GM18951 (cell line): ENCODE results near the gene GRM8.

Experiments
- POLR2A ChIP-seq: IDR thresholded peaks from 4 replicates; pipeline ENCODE4 v1.6.1; 2011; ENCODE audit warnings: mild to moderate bottlenecking; ENCODE audit not compliant: insufficient read length, insufficient read depth; ENCODE audit errors: extremely low read depth
- in situ Hi-C: fragments of 300-500 bp; cut with MboI; formaldehyde crosslinking; loops from one replicate; pipeline ENCODE4 v1.12.0; 2022; ENCODE audit warnings: low sequenced_read_pairs, mixed read lengths, inconsistent platforms; ENCODE audit not compliant: unreplicated experiment

GRM8 gene

DNA sequence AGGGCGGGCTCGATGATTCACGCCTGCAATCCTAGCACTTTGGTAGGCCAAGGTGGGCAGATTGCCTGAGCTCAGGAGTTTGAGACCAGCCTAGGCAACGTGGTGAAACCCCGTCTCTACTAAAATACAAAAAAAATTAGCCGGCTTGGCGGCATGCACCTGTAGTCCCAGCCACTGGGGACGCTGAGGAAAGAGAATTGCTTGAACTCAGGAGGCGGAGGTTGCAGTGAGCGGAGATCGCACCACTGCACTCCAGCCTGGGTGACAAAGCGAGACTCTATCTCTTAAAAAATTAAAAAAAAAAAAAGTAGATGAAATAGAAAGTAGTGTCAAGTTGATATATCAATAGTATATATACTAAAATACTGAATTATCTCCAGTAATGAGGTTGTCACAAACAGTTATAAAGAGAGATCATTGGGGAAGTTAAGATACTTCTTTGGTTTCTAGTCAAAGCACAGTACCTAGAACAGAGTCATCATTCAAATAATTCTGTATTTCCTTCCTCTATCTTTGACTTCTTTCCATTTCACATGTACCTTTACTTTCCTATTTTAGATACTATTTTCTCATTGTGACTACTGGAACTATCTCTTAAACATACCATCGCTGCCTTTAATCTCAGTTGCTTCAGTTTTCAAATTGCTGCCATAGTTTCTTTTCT is 491.7 kb downstream of the GRM8 start:
- in situ Hi-C loops = no loop called here
- TF ChIP-seq POLR2A = no peak

DNA sequence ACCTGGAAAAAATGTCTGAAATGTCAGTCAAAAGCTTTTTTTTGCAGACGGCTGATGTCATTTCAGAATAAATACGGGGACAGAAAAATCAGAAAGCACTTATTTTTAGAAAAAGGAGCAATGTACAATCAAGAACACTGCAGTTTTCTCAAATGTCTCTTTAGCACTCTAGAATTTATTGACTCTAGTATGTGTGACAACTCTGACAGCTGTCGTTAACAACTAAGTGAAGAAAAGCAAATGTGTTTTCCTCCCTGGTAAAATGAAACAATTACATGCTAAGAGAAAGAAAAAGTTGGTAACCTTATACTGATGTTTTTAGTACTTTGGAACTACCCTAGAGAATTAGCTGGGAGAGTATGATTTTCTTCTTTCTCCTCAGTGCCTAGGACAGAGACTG is 497.4 kb downstream of the GRM8 start:
- in situ Hi-C loops = no loop called here
- no peak for TF ChIP-seq POLR2A

DNA sequence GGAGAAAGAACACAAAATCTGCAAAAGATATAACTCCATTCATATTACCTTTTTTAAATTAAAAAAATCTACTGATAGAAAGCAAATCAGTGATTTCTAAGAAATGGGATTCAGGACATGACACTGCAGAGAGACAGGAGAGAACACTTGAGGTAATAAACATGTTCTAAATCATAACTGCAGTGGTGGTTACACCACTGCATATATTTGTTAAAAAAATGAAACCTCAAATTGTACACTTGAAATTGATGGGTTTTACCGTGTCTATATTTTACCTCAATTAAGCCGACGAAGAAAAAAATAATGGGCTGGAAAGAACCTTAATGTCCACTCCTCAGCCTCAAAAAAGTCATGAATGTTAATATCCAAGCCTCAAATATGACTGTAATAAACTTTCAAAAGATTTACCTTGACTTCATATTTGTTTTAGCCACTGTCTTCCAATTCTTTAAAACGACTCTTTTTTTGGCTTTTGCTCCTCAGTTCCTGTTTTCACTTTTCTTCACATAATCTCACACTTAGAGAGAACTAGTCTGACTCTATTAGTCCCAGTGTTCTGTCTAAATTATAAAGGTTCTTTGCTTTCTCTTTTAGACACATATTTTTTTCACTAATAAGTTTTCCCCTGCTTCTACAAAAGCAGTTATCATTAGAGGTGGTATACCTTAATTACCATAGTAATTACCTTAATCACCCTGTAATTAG is 502.4 kb downstream of the GRM8 start:
- TF ChIP-seq POLR2A = no peak
- in situ Hi-C loops = no loop called here

DNA sequence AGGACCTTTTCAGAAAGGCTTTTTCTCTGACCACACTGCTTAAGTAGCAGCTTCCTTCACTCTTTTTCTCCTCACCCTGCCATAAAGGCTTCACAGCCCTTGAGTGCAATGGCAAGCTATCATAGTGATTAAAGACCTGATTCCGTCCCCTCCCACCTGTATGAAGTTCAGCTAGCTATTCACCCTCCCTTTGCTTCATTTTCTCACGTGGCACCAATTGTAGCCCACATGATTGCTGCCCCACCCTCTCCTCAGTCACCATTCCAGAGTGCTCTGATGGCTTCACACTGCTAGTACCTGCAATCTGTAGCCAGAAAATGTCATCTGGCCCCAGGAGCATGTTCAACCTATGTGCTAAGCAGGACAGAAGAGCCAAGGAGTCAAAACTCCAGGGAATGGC is 523.8 kb downstream of the GRM8 start:
- TF ChIP-seq POLR2A = no peak
- in situ Hi-C loops = no loop called here

DNA sequence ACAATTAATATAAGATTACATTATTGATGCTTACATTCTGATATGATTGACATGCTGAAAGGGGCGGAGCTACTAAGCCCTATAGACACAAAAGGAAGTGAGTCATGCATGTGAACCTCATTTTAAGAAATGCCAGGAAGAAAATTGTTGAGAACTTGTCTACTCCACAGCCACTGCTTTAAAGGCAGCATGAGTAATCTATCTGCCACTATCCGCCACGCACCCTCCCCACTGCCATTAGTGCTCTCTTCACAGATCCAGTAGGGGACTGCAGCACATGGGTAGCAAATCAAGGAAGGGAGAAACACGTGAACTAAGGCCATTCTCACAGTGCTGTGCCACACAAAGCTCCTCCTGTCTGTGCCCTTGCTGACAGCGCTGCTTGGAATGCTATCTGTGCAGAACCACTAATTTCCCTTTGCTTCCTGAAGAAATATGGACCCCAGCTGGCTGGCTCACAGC is 524.8 kb downstream of the GRM8 start:
- in situ Hi-C loops = no loop called here
- no peak for TF ChIP-seq POLR2A

DNA sequence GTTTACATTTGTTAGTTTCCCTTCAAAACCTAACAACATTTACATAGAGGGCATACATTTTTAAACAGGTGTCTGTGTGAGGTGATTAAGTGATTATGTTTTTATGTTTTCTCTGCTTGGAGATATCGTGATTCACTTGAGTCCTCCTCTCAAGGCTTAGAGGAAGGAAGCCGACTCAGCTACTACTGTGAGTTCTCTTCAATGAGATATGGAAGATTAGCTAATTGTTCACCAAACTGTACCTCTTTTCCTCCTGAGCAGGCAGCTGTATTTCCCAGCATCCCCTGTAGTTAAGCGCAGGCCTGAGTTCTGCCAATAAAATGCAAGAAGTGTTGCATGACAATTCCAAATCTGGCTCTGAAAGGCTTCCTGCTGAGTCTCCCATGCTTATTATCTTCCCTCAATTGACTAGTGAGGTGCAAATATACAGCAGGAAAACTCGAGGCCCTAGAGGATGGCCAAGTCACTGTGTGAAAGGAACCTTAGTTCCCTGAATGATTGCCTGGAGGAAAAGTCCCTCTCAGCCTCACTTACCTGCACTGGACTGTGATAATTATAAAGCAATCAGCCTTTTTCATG is 528.7 kb downstream of the GRM8 start:
- no peak for TF ChIP-seq POLR2A
- in situ Hi-C loops = no loop called here

DNA sequence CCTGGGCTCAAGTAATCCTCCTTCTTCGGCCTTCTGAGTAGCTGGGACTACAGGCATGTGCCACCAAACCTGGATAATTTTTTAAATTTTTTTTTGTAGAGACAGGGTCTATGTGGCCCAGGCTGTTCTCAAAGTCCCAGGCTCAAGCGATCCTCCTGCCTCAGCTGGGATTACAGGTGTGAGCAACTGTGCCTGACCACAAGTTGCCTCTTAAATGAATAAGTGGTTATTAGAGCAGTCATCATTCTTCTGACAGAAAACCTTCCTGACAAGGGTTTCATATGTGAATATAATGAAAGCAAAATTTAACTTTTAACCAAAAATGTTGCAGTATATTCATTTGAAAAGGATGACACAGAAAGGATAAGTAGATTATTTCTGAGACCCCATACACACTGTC is 532.5 kb downstream of the GRM8 start:
- in situ Hi-C loops = no loop called here
- no peak for TF ChIP-seq POLR2A

DNA sequence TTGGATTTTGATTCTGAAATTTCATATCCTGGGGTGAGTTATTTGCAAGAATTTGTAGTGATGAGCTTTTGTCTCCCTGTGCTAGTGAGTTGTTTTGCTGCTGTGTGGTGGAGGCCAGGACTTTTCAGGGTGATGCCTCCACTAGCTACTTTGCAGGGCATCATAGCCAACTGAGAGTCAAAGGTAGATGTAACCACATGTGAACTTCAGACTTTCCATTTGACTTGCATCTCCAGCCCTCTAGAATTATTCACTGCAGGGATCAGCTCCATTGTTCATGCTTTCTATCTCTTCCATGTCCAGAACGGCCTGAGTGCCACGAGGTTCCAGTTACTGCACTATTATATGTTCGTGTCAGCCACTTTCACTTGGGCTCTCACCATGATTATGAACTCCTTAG is 534.3 kb downstream of the GRM8 start:
- in situ Hi-C loops = no loop called here
- TF ChIP-seq POLR2A = no peak

DNA sequence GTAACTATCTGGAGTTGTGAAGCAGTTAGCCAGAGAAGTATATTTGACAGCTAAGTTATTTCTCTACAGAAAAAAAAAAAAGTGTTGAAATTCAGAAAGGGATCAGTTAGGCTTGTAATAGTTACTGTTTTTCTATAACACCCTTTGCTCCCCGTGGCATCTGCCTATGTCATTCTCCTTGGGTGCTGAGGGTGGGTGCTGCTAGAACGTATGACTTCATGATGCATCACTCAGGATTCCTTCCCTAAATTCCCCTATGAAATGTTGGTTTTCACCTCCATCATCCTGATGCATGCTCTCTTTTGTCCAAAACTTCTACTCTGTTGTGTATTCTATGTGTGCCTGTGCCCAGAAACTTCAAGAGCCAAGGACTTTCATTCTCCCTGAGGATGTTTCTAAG is 536.4 kb downstream of the GRM8 start:
- TF ChIP-seq POLR2A = no peak
- in situ Hi-C loops = no loop called here

DNA sequence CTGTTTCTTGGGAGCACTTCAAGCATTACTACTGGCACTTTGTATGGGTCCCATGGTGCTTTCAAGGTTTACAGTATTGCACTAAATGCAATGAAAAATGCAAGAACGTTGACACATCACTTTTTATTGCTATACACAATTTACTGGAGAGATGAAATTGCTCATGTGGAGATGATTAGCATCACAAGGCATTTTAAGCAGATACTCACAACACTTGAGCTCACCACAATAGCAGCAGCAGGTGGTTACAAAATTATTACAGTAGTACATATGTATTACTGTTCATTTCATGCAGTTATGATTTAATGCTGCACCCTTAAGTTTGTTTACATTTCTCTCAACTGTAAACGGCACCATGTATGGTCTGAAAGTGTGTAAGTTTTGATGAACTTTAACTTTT is 537.7 kb downstream of the GRM8 start:
- in situ Hi-C loops = no loop called here
- TF ChIP-seq POLR2A = no peak

DNA sequence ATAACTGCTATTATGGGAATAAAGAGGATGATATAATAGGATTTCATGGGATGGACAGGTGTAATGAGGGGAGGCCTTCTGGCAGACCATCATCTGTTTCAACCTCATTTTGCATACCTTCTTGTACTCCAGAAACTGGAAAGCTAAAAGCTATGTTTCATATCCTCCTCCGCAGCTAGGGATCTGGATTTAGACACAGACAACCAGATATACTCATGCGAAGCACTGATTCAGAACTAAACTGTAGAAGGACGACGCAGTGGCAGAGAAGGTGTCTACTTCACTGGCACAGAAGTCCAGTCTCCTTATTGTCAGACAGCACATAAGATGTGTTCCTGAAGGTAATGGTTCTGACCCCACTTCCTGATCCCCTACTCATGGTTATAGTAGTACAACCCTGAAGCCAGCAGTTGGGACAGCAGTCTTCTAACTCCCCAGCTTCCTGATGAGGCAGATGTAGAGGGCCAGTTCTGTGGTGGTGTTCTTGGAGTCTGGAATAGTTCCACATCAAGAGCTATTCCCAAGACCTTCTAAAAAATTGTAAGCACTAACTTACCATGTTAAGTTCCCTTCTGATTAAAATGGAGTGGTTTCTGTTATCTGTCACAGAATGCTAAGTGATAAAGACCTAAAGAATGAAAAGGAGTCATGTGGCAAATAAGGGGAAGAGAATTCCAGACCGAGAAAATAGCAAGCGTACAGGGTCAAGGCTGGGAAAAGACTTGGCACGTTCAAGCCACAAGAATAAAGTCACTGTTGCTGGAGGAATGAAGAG is 550.3 kb downstream of the GRM8 start:
- no peak for TF ChIP-seq POLR2A
- in situ Hi-C loops = no loop called here

DNA sequence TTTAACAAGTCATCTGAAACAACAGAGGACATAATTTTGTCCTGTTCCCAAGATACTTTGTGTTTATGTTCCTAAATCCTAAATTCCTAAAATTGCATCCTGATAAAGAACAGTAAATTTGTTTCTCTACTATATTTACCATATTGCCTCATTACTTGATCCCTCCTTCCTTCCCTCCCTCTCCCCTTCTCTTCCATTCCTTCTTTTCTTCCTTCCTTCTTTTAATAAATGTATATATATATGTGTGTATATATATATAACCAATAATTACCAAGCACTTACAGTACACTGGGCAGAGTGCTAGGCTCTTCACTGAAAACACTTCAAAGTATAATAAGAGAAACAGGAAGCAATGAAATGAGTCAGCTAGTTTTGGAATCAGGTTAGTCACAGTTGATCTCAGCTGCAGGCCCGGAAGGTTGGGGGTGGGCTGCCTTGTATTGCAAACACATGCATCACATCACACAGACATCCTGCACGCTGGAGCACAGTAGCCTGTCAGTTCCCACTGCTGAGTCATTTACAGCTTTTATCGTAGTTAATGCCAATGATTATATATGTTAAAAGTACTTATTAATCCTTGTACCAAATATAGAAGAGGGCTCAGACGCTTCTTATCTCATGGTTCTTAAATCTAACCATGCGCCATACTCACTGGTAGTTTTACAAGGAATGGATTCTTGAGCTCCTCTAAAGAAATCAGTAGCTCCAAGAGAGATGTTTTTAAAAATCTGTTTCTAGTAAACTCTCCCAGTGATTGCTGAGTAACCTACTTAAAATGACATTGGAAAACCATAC is 551.7 kb downstream of the GRM8 start:
- TF ChIP-seq POLR2A = peak; percentile 59
- in situ Hi-C loops = no loop called here

DNA sequence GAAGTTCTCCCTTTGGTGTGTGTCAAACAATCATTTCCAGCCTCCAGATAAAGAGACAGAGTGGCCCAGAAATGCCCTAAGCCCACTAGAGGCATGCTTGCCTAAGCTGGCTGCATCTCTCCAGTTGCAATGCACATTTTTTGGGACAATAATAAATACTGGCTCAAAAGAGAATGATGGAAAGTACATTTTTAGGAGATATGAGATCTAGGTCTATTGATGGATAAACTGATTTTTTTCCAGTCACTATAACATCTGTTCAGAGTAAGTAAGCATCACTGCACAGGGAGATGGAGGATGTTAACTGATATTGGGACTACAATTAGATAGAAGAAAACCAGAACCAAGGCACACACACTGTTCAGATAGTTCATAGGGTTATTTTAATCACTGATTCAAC is 553.0 kb downstream of the GRM8 start:
- peak; percentile 23 for TF ChIP-seq POLR2A
- in situ Hi-C loops = no loop called here
